WI38 (cell line): ENCODE data around the gene SYNJ2.

Experiments
- H3K4me3 ChIP-seq: 2 replicates; pipeline ENCODE4 v1.5.1; 2011; ENCODE audit warnings: low read depth, mild to moderate bottlenecking, control low read depth, low read length
- CTCF ChIP-seq: IDR thresholded peaks from 2 replicates; pipeline ENCODE4 v1.5.1; 2012; ENCODE audit warnings: low read depth, mild to moderate bottlenecking, control low read depth, low read length

The SYNJ2 gene

GRCh38 chr6:158080849-158081656 lies 99.4 kb downstream of the SYNJ2 start:
- no peak for TF ChIP-seq CTCF

DNA sequence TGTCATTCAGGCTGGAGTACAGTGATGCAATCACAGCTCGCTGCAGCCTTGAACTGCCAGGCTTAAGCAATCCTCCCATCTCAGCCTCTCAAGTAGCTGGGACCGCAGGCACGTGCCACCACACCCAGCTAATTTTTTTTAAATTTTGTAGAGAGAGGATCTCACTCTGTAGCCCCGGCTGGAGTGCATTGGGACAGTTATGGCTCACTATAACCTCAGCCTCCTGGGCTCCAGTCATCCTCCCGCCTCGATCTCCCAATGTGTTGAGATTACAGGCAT lies 99.9 kb downstream of the SYNJ2 start:
- TF ChIP-seq CTCF = no peak

More at GRCh38 chr6:158080849-158081656, 99.4 kb downstream of the SYNJ2 start:
- H3K4me3 ChIP-seq = no peak overlapping the region

GRCh38 chr6:158083455-158084325 lies 102.0 kb downstream of the SYNJ2 start:
- no peak overlapping the region for H3K4me3 ChIP-seq
- no peak for TF ChIP-seq CTCF

More for the DNA sequence above, 99.9 kb downstream of the SYNJ2 start:
- H3K4me3 ChIP-seq = no peak overlapping the region

DNA sequence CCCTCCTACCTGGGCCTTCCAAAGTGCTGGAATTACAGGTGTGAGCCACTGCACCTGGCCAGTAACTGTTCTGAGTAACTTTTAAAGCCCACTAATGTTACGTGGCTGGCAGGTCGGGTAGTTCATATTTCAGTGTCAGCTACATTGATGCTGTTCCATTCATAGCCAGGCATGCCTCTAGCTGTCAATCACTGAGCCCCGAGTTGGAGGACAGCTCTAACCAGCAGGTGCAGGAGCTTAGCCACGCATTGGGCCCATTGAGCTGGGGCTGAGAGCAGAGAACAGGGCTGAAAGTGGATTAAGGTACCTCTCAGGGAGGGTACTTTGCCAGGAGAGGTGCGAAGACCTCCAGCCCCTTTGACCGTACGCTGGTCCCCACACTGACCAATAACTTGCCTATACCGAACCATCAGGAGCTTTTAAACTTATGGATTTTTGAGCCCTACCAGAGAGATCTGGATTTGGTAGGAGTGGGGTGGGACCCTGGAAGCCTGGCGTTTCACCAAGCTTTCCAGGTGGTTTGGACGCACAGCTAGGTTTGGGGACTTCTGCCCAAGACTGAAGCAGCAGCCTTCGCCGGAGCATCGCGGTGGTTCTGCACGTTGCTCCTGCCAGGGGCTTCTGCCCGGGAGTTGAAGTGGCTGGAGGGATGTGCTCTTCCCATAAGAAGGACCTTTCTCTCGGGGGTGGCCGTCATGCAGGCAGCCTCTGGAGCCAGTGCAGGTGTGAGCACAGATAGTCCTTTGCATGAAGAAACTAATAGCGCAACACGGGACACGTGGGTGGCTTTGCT lies 103.8 kb downstream of the SYNJ2 start:
- H3K4me3 ChIP-seq = no peak overlapping the region
- TF ChIP-seq CTCF = no peak

GRCh38 chr6:158086054-158086503 lies 104.4 kb downstream of the SYNJ2 start:
- no peak for TF ChIP-seq CTCF
- H3K4me3 ChIP-seq = no peak overlapping the region

DNA sequence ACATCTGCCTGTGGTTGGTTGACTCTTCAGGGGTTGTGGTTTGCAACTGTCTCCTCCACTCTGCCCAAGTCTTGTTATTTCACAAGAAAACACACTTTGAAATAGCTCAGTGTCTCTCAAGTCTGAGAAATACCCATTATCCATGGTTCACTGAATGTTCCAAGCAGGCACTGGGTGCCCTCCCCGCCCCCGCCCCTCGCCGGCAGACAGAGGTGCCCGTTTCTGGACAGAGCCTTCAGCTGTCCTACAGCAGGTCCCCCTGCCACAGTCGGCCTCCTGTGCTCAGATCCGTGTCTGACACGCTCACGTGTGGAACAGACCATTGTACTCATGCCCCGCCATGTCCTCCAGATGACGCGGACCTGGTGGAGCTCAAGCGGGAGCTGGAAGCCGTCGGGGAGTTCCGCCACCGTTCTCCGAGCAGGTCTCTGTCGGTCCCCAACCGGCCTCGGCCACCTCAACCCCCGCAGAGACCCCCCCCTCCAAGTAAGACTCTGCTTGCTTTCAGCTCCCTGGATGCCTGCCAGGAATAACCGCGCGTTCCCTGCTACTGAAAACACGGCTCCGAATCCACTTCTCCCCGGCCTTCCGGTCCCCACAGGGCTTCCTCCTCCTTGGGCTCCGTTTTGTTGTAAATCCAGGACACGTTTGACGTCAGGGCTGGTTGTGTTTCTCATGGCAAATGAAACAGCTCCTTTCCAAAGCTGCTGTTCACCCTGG lies 105.0 kb downstream of the SYNJ2 start:
- no peak overlapping the region for H3K4me3 ChIP-seq
- no peak for TF ChIP-seq CTCF
